ENCODE measurements around the gene DPYSL4.
"Not testable (repeated sequence)": the region's sequence is repeated elsewhere in the genome, so short reads cannot be mapped to it uniquely, and the experiment has no call there.

Gene DPYSL4

DNA sequence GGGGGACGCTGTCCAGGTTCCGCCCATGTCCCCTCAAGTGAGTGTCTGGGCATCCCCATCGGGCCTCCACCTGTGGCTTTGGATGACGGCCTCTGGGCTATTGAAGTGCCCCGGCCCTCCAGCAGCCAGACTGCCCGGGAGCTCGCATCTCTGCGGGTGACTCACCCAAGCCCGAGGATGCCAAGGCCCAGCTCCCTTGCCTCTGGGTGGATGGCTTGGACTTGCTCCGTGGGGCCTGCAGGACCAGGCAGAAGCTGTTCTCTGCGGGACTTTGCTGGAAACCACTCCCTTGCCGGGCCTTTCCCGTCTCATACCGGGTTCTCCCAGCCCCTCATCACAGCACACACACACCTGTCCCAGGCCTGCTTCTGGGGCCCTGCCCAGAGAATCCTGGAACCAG lies 22.4 kb downstream of the DPYSL4 start:
- no peak for DNase-seq

DNA sequence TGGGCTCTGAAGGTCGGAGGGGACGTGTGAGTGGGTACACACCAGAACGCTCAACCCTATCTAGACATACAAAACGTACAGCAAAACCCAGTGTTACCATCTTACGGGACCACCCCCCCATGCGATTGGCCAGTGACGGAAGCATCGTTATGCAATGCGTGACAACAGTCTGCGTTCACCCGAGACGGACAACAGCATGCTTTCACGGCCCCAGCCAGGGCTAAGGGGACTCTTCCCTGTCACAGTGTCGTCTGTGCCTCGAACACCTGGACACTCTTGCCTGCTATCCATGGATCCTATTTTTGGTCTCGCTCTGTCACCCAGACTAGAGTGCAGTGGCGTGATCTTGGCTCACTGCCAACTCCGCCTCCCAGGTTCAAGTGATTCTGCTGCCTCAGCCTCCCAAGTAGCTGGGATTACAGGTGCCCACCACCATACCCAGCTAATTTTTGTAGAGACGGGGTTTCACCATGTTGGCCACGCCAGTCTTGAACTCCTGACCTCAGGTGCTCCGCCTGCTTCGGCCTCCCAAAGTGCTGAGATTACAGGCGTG lies 23.3 kb downstream of the DPYSL4 start:
- DNase-seq, result no peak

DNA sequence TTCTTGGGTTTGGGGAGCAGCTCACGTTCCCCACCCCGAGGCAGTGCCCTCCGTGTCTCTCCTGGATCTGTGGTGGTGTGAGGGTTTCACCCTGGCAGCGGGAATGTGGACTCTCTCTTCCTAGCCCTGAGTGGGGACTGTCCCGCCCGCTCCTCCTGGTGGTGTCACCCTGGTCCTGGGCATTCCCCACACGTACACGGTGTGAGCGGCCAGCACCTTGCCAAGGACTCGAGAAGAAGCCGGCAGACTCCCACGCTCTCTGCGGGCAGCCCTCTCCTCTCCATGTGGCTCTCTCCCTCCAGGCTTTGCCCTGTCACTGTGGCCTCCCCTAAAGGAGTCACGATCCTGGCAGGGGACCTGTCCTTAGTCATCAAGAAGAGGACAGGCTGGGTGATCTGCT lies 24.0 kb downstream of the DPYSL4 start:
- DNase-seq, result no peak

DNA sequence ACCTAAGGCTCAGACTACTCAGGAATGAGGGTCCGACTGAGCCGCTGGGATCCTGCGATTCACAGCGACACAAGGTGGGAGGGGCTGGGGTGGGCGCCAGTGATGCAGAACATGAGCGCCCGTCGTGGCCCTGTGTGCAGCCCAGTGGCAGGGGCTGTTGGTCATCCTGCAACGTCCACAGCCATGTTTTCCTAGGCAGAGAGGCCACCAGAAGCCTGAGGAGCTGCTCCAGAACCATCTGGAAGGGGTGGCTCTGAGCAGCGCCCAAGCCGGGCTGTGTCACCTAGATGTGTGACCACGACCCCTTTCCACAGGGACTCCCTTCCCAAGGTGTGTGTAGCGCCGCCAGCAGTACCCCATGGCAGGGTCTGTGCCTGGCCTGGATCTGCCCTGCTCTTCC lies 24.5 kb downstream of the DPYSL4 start:
- no peak for DNase-seq

DNA sequence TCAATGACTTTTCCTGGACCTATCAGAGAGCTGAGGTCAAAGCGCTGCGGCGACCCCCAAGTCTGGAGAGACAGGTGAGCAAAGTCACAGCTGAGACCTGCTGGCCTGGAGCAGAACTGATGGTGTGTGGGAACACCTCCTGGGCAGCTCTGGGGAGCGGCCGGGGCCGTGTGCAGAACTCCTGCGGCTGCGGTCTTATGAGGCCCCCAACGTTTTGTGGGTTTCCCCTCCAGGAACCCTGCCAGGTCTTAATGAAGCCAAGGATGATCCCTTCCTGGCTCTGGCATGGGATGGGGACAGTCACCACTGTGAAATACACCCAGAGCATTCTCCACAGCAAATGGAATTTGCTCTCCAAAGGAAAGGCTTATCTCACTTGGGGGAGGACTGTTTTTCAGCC lies 26.1 kb downstream of the DPYSL4 start:
- DNase-seq, result no peak

DNA sequence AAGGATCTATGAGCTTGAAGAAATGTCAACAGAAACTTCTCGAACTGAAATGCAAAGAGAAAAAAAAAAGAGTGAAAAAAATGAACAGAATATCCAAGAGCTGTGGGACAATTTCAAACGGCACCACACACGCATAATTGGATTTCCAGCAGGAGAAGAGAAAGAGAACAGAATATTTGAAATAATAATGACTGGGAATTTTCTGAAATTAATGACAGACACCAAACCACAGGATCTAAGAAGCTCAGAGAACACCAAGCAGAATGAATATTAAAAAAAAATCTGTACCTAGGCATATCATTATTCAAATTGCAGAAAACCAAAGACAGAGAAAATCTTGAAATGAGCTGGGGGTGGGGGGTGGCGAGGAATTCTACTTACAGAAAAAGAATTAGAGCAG lies 27.2 kb downstream of the DPYSL4 start:
- no peak for DNase-seq

- not testable (repeated sequence) for DNase-seq
Observed at GRCh38 chr10:132216441-132216840, 29.7 kb downstream of the DPYSL4 start.

DNA sequence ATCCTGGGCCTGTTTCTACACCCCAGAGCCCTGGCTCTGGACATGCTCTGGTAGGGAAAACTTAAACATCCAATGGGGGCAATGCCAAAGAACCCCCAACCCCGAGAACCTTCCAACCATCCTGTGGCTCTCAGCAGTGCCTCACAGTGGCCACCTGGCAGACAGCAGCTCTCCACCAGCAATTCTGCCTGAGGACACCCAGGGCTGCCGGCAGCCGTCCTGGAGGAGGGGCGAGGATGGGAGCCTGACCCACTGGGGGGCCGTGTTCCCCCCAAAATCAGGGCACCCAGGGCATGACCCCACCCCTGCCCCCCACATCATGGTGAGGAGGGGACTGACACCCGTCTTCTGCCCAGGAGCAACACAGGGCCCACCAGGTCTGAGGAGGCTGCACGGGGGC lies 32.7 kb downstream of the DPYSL4 start:
- DNase-seq, result no peak

- DNase-seq, result no peak
Observed at GRCh38 chr10:132220061-132220460, 33.3 kb downstream of the DPYSL4 start.

- DNase-seq, result not testable (repeated sequence)
Observed at GRCh38 chr10:132220996-132221395, 34.2 kb downstream of the DPYSL4 start.

DNA sequence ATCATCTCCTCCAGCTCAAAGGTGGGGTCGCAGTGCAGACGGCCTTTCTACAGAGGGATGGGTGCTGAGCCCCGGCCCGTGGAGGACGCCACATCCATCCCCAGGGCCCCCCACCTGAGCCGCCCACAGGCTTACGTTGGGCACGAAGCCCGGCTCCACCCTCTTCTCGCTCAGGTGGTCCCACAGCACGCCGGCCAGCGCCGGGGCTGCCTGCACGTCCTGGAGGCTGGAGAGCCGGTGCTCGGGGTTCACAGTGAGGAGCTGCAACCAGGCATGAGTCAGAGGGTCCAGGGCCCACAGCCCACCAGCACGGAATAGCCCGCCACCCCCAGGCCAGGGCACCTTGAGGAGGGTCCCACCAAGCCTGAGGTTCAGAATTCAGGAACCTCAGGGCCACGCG lies 36.0 kb downstream of the DPYSL4 start:
- no peak for DNase-seq

DNA sequence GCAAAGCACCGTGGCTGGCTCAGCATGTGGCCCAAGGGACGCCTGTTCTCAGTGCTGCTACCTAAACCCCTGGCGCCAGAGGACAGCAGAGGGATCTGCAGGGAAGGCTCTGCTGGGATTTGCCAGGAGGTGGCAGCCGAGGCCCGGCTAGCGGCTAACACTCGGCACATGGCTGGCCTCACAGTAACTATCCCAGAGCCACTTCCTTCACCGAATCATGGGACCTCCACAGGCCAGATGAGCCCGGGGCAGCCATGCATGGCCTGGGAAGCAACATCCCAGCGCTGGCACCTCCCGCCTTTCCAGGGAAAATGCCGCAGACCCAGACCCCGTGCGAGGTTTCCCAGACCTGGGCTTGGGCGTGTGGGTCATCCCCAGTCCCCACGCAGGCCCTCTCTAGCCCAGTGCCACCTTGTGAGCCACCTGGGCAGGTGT lies 36.4 kb downstream of the DPYSL4 start:
- DNase-seq, result peak; percentile 31 to 51

DNA sequence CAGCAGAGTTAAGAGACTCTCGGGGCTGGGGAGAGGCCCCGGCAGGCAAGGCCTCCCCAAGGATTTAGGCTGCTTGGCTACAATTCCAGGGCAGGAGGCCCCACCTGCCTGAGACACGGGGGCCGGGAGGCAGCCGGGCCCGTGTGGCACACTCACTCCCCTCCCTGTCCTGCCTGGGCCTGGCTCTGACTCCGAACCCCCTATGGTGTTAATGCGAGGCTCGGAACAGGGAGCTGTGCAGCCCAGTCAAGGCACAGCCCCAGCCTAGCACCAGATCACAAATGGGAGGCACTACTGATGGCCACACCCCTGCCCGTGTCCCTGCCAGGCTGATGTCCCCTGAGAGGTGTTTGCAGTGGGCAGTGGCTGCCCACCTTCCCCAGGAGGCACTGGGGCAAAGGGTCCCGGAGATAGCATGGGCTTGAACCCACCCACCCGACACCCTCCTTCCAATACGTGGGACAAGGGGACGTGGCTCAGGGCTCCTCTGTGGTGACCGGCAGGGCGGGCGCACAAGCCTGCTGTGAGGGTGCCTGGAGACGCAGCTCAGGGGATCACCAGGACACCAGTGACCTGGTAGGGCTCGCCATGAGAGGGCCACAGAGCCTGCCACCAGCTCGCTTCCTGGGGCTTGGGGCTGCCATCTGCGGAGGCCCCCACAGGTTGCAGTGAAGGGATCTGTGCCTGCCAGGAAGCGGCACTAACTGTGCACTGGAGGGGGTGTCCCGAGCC lies 37.0 kb downstream of the DPYSL4 start:
- DNase-seq, result no peak

DNA sequence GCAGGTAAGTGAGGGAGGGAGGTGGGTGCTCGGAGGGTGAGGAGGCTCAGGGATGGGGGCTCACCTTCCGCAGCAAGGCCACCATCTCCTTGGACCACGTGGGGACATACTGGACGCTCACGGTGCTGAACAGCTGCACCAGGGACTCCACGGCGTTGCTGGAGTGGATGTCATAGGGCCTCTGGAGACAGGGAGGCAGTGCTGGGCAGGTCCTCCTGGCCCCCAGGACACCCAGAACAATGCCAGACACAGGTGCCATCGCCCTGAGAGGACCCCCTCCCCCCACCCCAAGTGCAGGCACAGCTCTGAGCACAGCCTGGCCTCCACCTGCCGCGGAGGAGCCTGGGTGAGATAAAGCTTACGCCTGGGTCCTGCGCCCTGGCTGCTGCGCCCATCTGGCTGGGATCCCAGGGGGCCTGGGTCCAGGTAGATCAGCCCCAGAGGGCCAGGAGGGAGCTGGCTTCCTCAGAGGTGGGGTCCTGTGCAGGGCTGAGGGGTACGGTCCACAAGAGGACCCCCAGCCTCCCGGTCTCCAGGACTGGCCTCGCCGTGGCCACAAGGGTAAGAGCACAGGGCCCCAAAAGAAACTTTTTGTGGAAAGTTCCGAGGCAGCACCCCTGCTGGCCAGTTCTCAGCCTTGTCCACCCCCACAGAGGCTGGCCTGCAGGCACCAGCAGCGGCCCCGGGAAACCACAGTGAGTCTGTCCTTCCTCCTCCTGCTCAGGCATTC lies 37.8 kb downstream of the DPYSL4 start:
- no peak for DNase-seq

DNA sequence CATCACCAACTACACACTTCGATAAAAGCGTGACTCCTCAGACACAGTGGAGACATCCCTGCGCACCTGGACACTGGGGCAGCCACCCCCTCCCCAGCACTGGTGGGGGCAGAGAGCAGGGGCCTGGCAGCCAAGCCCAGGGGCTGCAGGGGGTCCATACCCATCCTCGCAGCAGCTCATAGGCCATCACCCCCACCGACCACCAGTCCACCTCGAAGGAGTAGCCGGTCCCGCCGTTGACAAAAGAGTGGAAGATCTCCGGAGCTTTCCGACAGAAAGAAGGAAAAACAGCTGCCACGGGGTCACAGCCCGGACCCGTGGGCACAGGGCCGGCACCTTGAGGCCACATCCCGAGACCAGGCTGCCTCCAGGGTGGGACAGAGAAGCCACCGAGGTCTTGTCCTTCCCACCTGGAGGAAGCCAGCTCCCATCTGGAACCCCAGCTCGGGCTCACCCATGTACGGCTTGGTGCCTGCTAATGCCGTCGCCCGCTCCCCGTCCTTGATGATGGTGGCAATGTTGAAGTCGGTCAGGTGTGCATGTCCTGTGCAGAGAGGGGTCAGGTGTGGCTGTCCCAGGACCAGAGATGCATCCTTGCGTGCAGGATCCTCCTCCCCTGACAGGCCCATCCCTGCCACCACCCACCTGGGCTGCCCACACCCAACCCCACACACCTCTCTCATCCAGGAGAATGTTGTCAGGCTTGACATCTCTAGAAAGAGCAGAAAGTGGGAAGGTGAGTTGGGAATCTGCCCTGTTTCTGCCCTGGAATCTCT lies 38.5 kb downstream of the DPYSL4 start:
- DNase-seq, result no peak

- DNase-seq, result no peak
Observed at GRCh38 chr10:132225849-132226205, 39.1 kb downstream of the DPYSL4 start.

DNA sequence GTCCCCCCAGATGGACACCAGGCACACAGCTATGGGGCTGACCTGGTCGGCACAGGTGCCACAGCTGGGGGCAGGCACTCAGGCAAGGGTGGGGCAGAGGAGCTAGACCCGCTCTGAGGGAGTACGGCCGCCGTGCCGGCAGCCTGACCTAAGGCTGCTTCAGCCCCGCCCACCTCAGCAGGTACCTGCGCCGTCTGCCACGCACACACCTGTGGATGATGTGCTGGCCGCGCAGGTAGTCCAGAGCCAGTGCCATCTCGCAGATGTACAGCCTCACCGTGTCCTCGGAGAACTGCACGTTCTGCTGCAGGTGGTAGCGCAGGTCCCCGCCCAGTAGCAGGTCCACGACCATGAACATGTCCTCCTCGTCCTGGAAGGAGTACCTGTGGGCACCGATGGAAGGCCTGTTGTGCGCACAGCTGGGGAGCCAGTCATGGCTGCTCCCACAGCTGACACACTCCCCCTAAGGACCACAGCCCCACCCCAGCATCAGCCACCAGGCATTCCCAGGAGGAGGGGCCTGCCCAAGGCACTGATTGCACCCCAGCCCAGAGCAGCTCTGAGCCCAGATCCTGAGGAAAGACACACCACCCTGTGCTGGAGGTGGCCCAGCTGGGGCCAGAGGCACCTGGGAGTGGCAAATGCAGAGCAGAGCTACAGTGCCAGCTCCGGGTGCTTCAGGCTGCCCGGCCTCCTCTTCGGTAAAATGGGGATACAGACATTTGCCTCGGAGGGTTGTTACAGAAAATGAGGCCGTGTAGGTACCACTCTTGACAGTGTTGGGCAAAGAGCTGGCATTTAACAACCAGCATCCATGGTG lies 40.0 kb downstream of the DPYSL4 start:
- no peak for DNase-seq

DNA sequence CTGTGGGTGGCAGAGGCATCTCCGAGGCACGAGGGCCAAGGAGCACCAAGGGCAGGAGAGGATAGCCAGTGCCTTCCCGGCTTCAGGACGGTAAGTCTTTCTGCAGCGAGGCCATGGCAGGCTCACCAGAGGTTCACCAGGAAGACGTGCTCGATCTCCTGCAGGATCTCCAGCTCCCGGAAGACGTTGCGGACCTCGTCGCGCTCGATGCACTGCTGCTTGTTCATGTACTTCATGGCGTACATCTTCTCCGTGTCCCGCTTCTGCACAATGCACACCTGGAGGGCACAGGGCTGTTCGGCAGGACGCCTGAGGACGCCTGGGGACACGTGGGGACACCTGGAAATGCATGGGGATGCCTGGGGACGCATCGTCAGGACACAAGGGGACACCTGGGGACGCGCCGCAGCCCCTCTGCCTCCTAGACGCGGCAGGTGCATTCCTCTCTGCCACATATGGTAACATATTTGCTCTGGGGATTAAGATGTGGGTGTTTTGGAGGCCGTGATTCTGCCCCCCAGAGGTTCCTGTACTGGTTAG lies 41.2 kb downstream of the DPYSL4 start:
- no peak for DNase-seq

DNA sequence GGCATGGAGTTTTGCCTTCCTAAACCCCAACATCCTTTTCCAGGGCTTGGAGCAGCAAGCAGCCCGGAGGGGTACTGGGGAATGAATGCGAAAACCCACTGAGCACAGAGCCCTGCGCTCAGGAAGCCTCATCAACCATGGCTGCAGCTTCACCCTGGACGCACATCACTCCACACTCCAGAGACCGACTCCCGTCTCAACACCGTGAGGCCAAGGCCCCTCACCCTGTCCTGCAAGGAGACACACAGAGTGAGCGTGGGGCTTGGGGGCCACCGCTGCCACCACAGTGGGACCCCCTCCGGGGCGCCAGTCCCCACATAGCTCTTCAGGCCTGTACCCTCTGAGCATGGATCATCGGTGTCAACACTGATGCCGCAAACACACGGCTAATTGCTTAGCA lies 41.9 kb downstream of the DPYSL4 start:
- DNase-seq, result no peak

GRCh38 chr10:132229096-132229495 lies 42.3 kb downstream of the DPYSL4 start:
- no peak for DNase-seq

GRCh38 chr10:132229834-132230556 lies 43.2 kb downstream of the DPYSL4 start:
- no peak for DNase-seq

All from AML-193 (cell line).